Brain microvascular endothelial cell (primary cell): Measurements from ENCODE around the gene MRPL33.
A peak's percentile ranks its signal among the peaks of the same experiment; 100 is the strongest.

Experiments used
- DNase-seq: peaks from one replicate; pipeline ENCODE4 v3.0.0-alpha.2; 2020
- H3K27ac ChIP-seq: fragments of 250-450 bp; sonication (Bioruptor Pico); 2 replicates; pipeline ENCODE4 v1.5.1; 2020; ENCODE audit warnings: mild to moderate bottlenecking, moderate library complexity
- H3K27me3 ChIP-seq: fragments of 250-450 bp; sonication (Bioruptor Pico); replicated peaks from 2 replicates; pipeline ENCODE4 v1.5.1; 2020; ENCODE audit warnings: mild to moderate bottlenecking
- H3K36me3 ChIP-seq: fragments of 250-450 bp; sonication (Bioruptor Pico); replicated peaks from 2 replicates; pipeline ENCODE4 v1.5.1; 2020; ENCODE audit warnings: mild to moderate bottlenecking
- H3K4me3 ChIP-seq: 2 replicates; pipeline ENCODE4 v1.5.1; 2011; ENCODE audit warnings: low read depth, mild to moderate bottlenecking, control low read depth, low read length, moderate library complexity
- in situ Hi-C: cut with HindIII; loops from 2 replicates; pipeline ENCODE4 v1.10.0; 2017; ENCODE audit warnings: low sequenced_read_pairs, low pct_ligation_motif_present
- TF ChIP-seq, protein P1 (sequence below): IDR thresholded peaks from 2 replicates; pipeline ENCODE4 v1.5.1; 2011; ENCODE audit warnings: low read depth, mild to moderate bottlenecking, moderate library complexity, low read length, control low read depth, inconsistent platforms; ENCODE audit errors: missing control alignments

The MRPL33 gene

DNA sequence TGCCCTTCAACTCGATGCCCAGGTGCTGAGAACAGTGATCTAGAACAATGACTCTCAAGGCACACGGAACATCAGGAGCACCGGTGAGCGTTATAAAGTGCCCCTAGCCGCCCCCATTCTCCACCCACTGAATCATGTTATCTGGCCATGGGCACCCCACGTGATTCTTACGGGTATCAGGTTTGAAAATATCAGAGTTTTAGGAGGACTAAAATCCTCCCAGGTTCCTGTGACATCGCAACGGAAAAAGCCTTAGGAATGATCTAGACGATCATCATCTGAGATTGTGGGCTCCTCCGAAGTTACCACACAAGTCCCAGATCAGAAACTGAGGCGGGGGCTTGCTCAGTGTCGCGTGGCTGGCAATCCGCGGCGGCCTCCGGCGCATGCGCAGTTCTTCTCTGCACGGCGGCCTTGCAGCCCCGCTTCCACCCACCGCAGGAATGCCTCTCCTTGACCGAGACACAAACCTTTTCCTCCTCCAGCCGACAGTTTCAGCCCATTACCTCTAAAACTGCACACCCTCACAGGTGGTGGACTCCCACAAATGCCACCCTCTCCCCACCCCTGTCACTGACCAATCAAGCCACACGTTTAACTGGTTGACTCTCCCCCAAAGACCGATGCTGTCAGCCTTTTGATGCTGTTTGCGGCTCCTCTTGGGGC, 5.8 kb upstream of the MRPL33 start:
- Histone ChIP-seq H3K27me3 (no peaks in the 10 kb centered on the region), H3K27ac (no peak overlapping the region), H3K4me3 (peak overlapping the region; percentile 27), H3K36me3 (no peaks in the 10 kb centered on the region)
- DNase-seq = no peak
- in situ Hi-C loops = loop anchor here (25.0 kb wide), 1 partner anchor 647 kb away; no protein-coding TSS in a partner anchor
- TF ChIP-seq, protein P1, sequence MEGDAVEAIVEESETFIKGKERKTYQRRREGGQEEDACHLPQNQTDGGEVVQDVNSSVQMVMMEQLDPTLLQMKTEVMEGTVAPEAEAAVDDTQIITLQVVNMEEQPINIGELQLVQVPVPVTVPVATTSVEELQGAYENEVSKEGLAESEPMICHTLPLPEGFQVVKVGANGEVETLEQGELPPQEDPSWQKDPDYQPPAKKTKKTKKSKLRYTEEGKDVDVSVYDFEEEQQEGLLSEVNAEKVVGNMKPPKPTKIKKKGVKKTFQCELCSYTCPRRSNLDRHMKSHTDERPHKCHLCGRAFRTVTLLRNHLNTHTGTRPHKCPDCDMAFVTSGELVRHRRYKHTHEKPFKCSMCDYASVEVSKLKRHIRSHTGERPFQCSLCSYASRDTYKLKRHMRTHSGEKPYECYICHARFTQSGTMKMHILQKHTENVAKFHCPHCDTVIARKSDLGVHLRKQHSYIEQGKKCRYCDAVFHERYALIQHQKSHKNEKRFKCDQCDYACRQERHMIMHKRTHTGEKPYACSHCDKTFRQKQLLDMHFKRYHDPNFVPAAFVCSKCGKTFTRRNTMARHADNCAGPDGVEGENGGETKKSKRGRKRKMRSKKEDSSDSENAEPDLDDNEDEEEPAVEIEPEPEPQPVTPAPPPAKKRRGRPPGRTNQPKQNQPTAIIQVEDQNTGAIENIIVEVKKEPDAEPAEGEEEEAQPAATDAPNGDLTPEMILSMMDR = no peak

DNA sequence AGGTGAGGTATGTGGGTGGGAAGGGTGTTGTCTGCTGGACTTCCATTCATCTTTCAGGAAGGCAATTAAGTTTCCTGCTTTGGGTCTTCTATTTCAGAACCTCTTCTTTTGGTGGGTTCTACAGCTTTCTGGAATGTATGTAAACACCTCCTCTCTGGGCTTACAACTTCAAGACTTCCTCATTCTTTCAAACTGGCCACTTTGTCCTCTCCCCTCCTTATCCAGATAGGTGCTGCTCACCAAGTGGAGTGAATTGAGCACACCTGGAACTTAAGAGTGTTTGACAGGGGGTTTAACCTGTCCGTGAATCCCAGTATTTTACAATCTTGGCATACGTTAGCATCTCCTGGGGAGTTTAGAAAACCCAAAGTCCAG, 5.2 kb upstream of the MRPL33 start:
- TF ChIP-seq, protein P1 = no peak
- no peak overlapping the region for H3K4me3 ChIP-seq
- H3K36me3 ChIP-seq = no peaks in the 10 kb centered on the region
- no peak for DNase-seq
- no peaks in the 10 kb centered on the region for H3K27me3 ChIP-seq
- H3K27ac ChIP-seq = no peak overlapping the region
- in situ Hi-C loops = loop anchor here (25.0 kb wide), 1 partner anchor 646 kb away; no protein-coding TSS in a partner anchor

DNA sequence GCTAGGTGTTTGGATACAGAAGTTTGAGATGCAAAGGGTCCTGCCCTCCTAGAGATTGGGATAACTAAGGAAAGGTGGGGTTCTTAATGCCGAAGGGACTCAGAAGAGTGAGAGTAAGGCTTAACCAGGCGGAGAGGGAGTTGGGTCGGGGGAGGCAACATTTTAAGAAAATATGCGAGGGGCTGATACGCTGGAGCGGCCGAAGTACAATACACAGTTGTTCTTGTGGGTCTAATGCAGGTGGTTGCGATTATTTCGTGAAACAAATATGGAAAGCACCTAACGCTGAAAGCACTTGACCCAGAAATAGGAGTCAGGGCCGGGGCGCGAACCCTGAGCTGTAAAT, 344 bp upstream of the MRPL33 start:
- H3K27ac ChIP-seq = peak overlapping the region; percentile 87
- no peaks in the 10 kb centered on the region for H3K27me3 ChIP-seq
- in situ Hi-C loops = loop anchor here (25.0 kb wide), 1 partner anchor 641 kb away; no protein-coding TSS in a partner anchor
- DNase-seq = no peak
- TF ChIP-seq, protein P1 = no peak
- peak overlapping the region; percentile 91 for H3K4me3 ChIP-seq
- H3K36me3 ChIP-seq = no peaks in the 10 kb centered on the region

DNA sequence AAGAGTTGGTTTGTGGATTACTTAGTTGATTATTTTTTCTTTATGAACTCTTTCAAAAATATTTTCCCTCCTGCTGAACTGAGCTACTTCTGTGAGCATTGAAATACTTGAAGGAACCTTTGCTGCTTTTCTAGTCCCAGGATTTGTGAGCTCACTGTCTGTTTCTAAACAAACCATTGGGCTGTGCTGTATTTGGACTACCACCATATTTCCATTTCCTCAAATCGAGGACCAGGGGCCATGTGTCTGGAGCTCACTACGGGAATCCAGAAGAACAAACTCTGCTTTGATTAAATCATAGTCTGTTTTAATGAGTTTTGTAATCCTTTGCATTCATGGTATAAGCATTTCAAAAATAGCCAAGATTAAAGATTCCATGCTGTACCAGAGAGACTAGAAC, 1.3 kb downstream of the MRPL33 start:
- in situ Hi-C loops = loop anchor here (25.0 kb wide), 1 partner anchor 639 kb away; no protein-coding TSS in a partner anchor
- Histone ChIP-seq H3K4me3 (peak overlapping the region; percentile 91), H3K27me3 (no peaks in the 10 kb centered on the region), H3K36me3 (no peaks in the 10 kb centered on the region), H3K27ac (peak overlapping the region; percentile 87)
- DNase-seq = no peak
- TF ChIP-seq, protein P1 = no peak

DNA sequence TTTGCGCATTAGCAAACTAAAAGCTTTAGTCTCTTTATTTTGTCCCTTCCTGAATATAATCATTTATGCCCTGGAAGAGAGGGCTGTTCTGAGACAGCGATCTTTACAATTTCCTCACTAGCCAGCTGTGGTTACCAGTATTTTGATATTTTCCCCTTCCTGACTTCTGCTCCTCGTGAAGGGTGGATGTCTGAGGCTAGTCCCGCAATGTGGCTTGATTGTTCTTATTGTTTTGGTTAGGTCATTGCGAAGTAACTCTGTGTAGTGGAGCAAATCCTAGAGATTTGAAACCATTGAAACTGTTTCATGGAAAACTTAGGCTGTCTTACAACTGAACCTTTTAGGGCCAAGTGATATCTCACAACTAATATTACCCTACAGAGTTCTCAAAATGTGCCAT, 2.4 kb downstream of the MRPL33 start:
- in situ Hi-C loops = loop anchor here (25.0 kb wide), 1 partner anchor 638 kb away; no protein-coding TSS in a partner anchor
- Histone ChIP-seq H3K27me3 (no peaks in the 10 kb centered on the region), H3K4me3 (no peak overlapping the region), H3K27ac (no peak overlapping the region), H3K36me3 (no peaks in the 10 kb centered on the region)
- DNase-seq = no peak
- TF ChIP-seq, protein P1 = no peak

DNA sequence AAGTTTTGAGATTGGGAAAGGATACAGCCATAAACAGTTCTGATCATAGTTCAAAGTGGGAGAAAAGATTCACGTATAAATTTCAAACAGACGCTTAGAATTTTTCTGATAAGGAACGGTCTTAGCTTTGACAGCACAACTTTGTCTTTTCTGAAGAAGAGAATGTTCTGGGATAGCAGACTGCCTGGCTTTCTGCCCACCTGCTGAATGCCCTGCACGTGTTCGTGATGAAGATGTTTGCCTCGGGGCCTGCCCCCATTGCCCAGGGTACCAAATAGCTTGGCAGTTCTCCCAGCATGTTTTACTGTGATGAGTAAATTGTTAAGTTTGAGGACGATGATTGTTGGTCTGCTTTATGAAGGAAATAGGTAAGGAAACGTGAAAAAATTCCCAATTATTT, 4.6 kb downstream of the MRPL33 start:
- TF ChIP-seq, protein P1 = no peak
- Histone ChIP-seq H3K27me3 (no peaks in the 10 kb centered on the region), H3K36me3 (peaks cover 3% of the 10 kb centered on the region), H3K4me3 (no peak overlapping the region), H3K27ac (no peak overlapping the region)
- no peak for DNase-seq
- in situ Hi-C loops = no loop called here
